Cerebellar nuclear complex (tissue), 1 donor: Measurements from ENCODE around the gene LCE1B.

Experiments used
- DNase-seq, 2 experiments: peaks; one replicate each; lab custom pipeline; 2025; lab: John Stamatoyannopoulos, UW

The LCE1B gene

GRCh38 chr1:152811671-152812070, at the start of gene LCE1B:
Gene LCE1B, plus strand, starts transcription at chr1:152811971. Its CDS starts 476 bp downstream, at chr1:152812447.
- DNase-seq, result no peak

DNA sequence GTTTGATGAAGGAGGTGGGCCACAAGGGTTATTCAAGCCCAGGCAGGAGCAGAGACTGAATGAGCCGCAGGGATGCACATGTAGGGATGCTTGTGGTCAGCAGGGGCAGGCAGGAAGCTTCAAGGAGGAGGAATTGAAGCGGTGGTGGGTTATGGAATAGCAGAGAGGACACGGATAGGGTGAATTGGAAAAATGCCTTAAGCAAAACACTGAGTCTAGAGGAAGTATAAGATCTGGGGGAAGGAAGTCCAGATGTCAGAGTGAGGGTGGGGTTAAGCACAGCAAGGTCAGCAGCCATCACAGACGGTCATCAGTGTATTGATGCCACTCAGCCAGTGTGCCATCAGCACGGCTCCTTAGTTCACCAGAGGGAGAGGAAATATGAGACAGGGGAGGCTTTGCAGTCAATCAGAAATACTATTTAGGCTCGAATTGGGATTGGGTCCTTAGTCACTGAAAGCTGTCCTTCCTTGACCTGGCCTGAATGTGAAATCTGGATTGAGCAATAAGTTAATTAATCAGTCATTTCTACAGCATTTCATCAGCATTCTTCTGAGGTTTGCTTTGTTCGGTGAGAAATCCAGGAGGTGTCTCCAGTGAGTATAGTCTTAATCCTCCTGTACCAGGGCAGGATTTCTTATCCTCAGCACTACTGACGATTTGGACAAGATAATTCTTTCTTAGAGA, 42.8 kb upstream of the LCE1B start:
- DNase-seq, result no peak

DNA sequence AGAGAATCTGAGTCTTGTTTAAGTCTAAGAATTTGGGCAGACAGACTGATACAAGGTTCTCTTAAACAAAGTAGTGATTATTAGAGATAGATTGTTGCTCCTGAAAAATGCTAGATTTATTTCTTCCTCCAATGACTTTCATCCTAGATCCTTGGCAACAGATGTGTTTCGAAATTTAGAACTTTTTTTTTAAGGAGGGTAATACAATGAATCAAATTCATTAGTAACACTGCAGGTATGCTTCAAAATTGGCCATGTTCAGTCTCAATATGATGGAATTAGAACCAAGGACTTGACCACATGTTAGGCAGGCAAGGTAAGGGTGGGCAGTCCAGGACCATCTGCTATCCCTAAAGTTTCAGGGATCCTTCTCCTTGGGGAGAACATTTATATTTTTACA, 41.4 kb upstream of the LCE1B start:
- no peak for DNase-seq

- DNase-seq, result no peak
Observed at GRCh38 chr1:152774875-152775274, 36.9 kb upstream of the LCE1B start, which contains the start of gene LCE1F. Gene LCE1F, plus strand, starts transcription at chr1:152775140. Its CDS starts 1,232 bp downstream, at chr1:152776372.

GRCh38 chr1:152776361-152776760, 35.4 kb upstream of the LCE1B start:
- DNase-seq, result no peak

DNA sequence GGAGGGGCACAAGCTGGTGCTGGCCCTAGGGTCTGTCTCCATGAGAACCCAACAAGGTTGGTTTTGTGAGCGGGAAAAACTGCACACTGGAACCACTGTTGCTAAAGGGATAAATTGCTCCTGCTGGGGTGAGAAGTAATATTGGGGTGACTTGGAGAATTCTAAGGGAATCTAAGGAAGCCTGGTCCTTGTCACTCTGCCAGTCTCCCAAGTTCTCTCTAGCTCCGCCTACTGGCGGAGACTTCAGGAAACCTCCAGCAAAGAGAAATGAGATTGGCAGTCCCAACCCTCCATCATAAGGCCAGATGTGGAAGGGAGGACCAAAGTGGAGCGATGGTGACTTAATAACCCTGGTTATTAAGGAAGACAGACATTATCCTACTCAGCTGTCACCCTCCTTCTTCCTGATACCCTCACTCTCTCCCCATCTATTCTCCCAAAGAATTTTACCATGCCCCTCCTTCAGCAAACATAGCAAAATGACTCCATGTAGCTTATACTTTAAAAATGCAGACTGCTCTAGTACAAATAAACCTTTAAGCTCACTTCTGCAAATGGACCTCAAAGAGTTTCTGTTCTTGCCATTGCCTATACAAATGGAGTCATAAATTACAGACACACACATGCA, 34.1 kb upstream of the LCE1B start:
- DNase-seq, result no peak

- DNase-seq, result no peak
Observed at GRCh38 chr1:152783095-152783494, 28.7 kb upstream of the LCE1B start.

GRCh38 chr1:152786077-152786476, 25.7 kb upstream of the LCE1B start, which contains the start of gene LCE1E:
Gene LCE1E, plus strand, starts transcription at chr1:152786257. Its CDS starts 1,043 bp downstream, at chr1:152787300.
- DNase-seq, result no peak

- DNase-seq, result no peak
Observed at GRCh38 chr1:152795686-152796085, 16.1 kb upstream of the LCE1B start.

DNA sequence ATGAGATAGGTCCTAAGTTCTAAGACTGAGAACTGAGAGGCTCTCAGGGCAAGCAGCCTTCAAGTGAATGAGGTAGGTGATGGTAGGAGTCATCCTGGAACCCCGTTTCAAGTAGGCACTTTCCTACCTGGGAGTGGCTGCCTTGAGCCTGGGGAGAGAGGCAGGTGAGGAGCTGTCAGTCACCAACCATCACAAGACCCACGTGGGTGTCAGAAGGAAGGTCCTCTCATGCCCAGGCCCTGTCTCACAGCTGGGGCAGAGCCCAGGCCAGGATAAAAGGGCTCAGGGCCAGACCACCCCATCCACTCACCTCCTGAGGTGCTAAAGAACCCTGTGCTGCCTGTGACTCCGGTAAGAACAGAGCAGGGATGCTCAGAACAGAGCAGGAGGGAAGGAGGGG, 15.3 kb upstream of the LCE1B start, which contains the start of gene LCE1D:
Gene LCE1D (plus strand): TSS at position 301 of the 400 bp plus-strand sequence. CDS start 1,074 bp downstream, outside the sequence.
- DNase-seq, result no peak

DNA sequence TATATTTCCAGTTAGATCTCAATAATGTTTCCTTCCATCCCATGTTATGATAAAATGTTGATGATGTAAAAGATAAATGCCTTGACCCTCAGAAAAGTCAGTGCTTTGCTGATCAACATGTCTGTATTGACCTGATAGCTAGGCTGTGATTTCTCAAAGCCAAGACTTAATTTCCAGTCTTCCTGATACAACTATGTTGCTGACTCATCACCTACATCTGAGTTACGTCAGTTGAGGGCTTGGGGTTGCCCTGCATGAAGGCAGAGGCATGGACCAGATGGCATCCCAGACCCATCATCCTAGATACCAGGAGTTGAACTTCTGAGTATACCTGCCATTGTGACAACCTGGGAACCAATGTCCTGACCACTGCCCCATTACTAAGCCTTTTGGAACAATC, 10.4 kb upstream of the LCE1B start:
- DNase-seq, result no peak

DNA sequence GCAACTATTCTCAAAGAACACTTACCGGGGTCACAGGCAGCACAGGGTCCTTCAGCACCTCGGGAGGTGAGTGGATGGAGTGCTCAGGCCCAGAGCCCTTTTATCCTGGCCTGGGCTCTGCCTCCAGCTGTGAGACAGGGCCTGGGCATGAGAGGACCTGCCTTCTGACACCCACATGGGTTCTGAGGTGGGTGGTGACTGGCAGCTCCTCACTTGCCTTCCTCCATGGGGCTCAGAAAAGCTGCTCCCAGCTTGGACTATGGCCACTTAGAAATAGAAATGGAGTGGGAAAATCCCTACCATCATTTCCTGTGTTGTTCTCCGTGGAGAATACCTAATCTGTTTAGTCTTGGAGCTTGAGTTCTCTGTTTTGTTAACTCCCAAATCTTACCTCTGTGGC, 5.2 kb upstream of the LCE1B start, which contains the start of gene LCE1C:
Gene LCE1C (minus strand): TSS at position 76 of the 400 bp plus-strand sequence. CDS start 1,173 bp downstream, outside the sequence.
- DNase-seq, result no peak

DNA sequence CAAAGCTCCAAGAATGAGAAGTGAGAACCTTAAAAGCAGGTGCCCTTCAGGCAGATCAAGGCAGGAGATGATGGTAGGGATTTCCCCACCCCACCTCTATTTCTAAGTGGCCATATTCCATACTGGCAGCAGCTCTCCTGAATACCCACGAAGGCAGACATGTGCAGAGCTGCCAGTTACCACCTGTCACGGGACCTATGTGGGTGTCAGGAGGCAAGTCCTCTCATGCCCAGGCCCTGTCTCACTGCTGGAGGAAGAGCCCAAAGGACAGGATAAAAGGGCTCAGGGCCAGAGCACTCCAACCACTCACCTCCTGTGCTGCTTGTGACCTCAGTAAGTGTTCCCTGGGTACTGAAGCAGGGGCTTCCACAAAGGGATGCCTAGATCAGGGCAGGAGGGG, 721 bp upstream of the LCE1B start:
- DNase-seq, result no peak

DNA sequence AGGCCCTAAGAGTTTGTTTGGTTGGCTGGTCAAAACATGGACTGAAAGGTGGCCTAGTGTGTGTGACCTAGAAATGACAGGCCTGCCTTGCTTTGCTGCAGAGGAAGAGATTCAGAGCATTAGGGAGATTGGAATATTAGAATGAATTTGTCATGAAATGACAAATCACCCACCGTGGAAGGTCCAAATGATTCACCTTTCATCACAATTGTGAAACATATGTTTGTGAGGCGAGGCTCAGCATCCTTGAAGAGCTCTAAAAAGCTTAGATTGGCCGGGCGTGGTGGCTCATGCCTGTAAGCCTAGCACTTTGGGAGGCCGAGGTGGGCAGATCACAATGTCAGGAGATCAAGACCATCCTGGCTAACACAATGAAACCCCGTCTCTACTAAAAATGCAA, 5.5 kb downstream of the LCE1B start:
- no peak for DNase-seq

DNA sequence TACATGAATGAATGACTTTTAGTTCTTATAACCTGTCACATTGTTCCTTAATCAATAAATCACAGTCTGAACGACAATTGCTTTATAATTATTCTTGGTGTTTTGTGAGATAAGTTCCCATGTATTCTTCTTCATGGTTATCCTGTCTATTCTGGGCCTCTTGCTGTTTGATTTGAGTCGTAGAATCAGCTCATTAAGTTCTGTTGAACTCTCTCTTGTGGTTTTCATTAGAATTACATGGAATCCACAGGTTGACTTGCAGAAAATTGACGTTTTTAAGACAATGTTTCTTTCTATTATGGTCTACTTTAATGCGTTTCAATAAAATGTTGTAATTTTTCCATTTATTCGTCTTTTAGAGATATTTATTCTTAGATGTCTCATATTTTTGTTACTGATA, 11.5 kb downstream of the LCE1B start:
- DNase-seq, result no peak

GRCh38 chr1:152824964-152825363, 13.2 kb downstream of the LCE1B start:
- DNase-seq, result no peak

DNA sequence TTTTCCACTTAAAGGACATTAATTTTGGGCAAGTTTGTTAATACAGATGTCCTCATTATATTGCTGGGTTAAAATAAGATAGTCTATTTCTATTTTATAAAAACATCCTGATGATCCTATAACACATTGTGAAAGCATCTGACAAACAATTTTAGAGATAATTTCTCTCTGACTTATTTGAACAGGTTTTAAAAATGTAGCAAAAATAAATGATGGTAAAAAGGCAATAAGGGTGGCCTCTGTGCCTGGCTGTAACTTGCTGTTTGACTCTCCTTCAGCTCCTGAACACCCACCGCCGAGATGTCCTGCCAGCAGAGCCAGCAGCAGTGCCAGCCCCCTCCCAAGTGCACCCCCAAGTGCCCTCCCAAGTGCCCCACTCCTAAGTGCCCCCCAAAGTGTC, 15.4 kb downstream of the LCE1B start, which contains the start of gene LCE1A:
Gene LCE1A (plus strand): TSS at position 301 of the 400 bp plus-strand sequence. CDS start 0 bp downstream, at position 301.
- no peak for DNase-seq

DNA sequence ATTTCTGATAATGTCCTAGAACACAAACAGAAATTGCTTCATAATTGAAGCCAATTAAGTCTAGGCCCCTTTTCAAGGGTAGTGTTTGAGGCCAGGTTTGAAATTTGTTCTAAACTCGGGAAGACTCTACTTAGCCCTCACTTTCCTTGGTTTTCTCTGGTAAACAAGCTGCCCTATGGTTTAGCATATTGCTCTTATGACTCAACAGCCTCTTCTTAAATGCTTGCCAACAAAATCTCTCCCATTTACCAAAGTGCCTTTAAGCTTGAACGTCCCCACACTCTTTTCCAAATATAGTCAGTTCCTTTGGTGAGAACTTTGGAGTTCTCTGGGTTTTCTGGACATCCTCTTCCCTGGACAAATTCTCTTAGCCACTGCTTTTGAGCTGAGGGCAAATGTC, 25.1 kb downstream of the LCE1B start:
- no peak for DNase-seq

DNA sequence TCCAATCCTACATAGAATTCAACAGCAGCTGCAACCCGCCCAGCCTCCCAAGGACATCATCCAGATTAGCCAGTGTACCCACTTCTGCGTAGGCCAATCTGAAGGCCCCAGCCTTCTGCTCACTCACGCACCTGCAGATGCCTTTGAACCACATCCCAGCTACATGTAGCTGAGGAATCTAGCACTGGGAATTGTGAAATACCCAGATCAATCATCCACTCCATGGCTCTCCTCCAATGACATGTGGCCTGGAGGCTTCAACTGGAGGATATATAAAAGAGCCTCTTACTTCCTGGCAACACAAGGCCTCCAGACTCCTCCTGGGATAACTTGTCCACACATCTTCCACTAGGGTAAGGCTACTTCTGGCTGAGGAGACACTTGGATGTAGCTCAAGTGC, 30.8 kb downstream of the LCE1B start, which contains the start of gene LCE6A:
Gene LCE6A (plus strand): TSS at position 301 of the 400 bp plus-strand sequence. CDS start 665 bp downstream, outside the sequence.
- DNase-seq, result no peak

- DNase-seq, result no peak
Observed at GRCh38 chr1:152855661-152856060, 43.9 kb downstream of the LCE1B start.

GRCh38 chr1:152858062-152858461, 46.3 kb downstream of the LCE1B start:
- DNase-seq, result no peak

DNA sequence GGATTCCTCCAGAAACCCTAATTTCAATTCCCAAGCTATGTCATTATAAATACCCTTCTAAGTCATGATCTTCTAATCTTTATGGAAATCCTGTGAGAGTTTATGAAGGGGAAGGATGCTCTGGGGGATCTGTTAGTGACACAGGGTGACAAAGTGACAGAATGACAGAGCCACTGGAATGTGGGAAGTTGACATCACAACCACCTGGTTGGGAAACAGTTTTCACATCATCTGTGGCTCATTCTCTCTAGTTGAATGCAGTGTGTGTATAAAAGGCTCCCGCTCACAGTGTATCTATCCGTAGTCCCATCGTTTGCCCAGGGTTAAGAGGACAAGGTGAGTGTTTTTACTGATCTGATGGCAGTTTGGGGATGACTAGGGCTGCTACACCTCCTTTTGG, 47.9 kb downstream of the LCE1B start, which contains the start of gene LCE7A:
Gene LCE7A (plus strand): TSS at position 301 of the 400 bp plus-strand sequence. CDS start 702 bp downstream, outside the sequence.
- no peak for DNase-seq

DNA sequence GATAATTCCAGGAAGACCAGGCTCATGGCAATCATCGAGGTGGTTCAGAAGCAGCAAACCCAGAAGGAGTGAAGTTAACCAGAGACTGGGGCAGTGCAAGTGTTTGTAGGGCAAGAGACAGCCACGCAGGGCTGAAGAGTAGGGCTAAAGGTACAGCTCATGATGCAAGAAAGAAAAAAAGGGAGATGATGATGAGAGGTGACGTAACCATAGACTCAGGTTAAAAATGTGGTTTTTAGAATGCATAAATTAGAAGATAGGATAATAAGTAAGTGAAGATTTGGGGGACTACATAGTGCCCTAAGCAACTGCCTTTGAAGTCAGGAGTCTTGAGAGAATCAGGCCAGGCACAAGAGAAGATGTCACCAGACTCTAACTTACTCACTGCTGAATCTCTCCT, 48.4 kb downstream of the LCE1B start:
- no peak for DNase-seq
